HG03442 (cell line): ENCODE results near the gene RPL9.
"Not testable (repeated sequence)": the region's sequence is repeated elsewhere in the genome, so short reads cannot be mapped to it uniquely, and the experiment has no call there.

Source experiments
- ATAC-seq: cut with Tn5 transposase; IDR thresholded peaks from one replicate; pipeline ENCODE4 v1.9.1; 2021; ENCODE audit warnings: mild to moderate bottlenecking, moderate library complexity; ENCODE audit not compliant: unreplicated experiment

The RPL9 gene

DNA sequence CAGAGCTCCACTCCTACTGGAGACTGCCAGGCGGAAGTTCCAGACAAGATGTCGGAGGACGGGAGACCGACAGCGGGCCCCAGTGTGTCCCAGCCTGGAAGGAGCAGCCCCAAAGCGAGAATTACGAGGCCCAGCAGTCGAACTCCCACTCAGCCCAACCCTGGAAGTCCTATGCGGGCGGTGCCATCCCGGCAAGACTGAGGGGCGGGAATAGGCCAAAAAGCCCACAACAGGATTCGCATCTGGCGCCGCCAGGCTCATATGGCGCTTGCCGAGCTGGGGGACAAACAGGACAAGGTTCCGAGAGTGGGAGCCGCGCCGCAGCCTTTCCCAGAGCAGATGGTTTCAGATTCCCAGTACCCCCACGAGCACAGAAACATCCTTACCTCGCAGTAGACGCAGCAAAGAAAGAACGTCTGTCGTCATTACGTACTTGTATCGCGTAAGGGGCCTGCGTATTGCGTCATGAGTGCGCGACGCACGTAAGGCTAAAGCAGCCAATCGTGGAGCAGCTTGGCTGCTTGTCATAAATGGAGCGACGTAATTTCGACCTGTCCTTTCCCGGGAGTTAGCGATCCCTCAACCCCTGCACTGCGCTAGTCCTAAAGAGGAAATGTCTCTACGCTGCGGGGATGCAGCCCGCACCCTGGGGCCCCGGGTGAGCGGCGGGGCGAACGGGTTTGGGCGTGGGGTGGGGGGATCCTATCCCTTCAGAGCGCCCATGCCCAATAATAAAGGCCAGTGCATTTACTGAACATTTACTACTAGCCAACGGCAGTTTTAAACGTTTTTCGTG is at the start of gene RPL9, which contains the start of gene LIAS:
Gene RPL9, minus strand, starts transcription at position 418 of the 796 bp plus-strand sequence. CDS start 483 bp downstream, outside the sequence.
Gene LIAS, plus strand, starts transcription at position 552 of the 796 bp plus-strand sequence. Its CDS starts 62 bp downstream, at position 614.
- ATAC-seq: peak; percentile 86

GRCh38 chr4:39505581-39505980 is 46.9 kb upstream of the RPL9 start:
- ATAC-seq: no peak

- ATAC-seq: no peak
These were observed 45.8 kb upstream of the RPL9 start for GRCh38 chr4:39504538-39504937.

- ATAC-seq: not testable (repeated sequence)
These were observed 43.9 kb upstream of the RPL9 start for GRCh38 chr4:39502664-39503035.

DNA sequence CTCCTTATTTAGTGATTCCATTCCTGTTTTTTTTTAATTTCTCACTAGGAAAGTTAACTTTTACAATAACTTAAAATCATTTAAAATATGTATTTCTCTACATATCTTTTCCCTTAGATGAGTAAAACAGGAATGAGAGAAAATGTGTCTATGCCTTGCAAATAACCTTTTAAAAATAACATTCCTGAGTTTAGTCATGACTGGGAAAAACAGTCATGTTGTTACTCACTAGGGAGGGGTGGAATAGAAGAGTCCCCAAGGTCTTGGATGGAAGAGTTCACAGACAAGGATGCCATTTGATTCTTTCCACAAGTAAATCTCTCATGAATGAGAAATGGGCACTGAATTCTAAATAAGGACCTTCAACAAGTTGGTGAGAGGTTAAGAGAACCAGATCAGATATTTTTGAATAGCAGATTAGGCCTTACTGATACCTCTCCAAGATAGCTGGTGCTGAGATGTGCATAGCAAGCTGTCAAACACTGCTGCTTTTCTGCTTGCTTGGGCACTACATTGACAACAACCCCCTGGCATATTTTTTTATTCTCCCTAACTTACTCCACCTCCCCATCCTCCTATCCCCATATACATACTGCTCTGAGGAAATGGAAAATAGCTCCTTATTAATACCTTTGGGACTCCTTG is 43.4 kb upstream of the RPL9 start:
- no peak for ATAC-seq

GRCh38 chr4:39498727-39499020 is 40.0 kb upstream of the RPL9 start:
- ATAC-seq: no peak

GRCh38 chr4:39497909-39498726 is 39.4 kb upstream of the RPL9 start:
- no peak for ATAC-seq

DNA sequence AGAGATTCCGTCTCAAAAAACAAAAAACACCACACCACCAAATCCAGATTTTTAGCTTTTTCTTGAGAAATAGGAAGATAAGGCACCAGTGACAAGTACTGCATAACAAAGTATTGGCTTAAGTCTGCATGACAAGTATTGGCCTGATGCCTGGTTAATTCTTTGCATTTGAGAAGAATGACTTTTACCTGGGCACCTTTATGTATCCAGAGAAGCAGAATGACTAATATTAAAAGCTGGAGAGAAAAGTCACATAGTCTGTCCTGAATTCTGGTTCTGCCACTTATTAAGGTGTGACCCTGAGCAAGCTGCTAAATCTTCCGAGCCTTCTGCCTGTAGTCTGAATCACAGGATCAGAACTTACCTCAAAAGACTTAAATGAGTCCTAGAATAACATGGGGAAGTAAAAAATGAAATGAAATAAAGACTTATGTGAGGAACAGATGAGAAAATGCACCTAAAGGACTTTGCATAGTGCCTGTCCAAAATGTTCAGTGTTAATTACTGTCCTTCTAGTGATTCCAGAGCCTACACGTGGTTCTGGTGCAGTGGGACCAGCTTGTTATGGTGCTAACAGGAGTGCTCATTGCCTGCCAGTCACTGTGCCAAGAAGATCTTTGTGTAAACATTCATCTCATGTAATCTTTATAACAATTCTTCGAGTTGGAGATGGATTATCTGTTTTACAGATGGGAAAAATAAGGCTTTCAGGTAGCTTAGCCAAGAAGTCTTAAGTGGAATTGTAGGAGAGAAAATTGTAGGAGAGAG is 36.9 kb upstream of the RPL9 start:
- ATAC-seq: no peak

- ATAC-seq: no peak
These were observed 35.6 kb upstream of the RPL9 start for GRCh38 chr4:39494354-39494753.

DNA sequence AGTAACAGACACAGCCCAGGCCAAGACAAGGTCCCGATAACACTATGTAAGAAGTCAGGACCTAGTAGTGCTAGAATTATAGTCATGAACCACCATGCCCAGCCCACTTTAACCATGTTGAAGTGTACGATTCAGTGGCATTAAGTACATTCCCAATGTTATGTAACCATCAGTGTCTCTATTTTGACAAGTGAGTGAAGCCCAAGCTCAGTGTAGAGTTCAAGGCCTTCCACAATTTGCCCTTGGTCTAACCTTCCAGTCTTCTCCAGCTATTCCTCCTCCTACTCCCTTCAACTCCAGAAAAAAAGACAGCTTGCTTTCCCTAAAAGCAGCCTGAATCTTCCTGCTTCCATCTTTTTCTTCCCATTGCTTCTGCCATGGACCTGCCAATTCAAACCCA is 31.6 kb upstream of the RPL9 start:
- no peak for ATAC-seq

DNA sequence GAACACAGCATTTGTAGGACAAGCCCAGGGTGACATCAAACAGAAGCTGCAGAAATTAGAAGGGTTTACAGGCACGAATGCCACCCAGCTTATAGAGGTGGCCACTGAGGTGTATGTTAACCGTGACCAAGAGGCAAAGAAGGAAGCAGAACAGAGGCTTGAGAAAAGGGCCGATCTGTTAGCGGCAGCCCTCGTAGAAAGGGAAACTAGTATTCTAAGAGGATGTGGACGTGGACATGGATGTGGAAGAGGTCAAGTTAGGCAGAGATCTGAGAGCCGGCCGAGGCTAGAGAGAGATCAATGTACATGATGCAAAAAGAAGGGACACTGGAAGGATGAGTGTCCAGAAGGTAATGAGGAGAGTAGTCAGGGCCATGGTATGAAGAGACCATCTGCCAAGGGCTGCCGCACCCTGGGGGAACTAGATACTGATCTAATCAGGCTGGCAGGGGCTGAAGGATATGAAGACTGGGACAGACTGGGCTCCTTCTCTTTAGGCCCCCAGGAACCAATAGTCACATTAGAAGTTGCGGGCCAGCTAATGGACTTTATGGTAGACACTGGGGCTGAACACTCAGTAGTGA is 27.6 kb upstream of the RPL9 start:
- no peak for ATAC-seq

GRCh38 chr4:39484582-39485272 is 26.0 kb upstream of the RPL9 start:
- no peak for ATAC-seq

GRCh38 chr4:39480902-39481695 is 22.4 kb upstream of the RPL9 start:
- no peak for ATAC-seq

GRCh38 chr4:39480251-39480650 is 21.5 kb upstream of the RPL9 start:
- ATAC-seq: no peak

GRCh38 chr4:39476187-39476895 is 17.6 kb upstream of the RPL9 start:
- ATAC-seq: no peak

GRCh38 chr4:39472396-39472795 is 13.7 kb upstream of the RPL9 start:
- no peak for ATAC-seq

DNA sequence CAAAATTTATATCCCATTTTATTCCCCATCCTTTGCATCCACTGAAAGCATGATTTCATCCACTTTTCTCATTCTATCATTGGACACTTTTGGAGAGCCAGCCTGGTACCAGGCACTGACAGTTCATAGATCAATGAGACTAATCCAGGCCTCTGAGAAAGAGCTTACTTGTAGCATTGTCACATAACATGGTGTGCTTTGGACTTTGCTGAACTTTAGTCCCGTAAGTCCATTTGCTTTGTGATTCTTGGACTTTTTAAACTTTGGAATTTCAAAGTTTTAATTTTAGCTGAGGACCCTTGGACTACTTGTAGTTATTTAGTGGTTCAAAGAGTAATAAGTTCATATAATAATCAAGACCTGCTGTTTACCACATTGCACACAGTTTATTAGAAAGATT is 11.7 kb upstream of the RPL9 start:
- ATAC-seq: no peak

DNA sequence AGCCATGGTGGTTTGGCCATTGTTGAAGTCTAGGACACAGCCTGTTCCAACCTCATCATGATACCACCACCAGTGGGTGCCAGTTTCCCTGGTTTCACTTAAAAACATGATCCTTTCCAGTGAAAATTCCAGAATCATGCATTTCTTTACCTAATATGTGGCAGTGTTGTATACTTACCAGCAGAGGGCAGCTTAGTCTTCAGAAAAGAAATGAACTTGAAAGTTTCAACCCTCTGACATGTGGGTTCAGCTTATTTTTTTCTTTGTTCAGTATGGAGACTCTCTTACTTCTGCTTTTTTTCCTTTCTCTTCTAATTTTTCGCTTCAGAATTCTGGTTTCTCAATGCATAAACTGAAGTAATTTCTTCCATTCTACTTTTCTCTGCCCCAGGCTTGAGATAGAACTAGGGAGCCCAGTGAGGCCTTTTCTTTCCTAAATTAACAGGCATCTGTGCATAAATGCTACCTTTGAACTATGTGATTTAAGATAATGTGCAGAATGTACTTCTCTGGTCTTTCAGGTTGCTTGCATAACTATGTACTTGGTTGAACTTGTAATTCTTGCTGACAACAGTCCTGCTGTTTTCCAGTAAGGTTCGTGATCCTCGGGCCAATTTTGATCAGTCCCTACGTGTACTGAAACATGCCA is 10.8 kb upstream of the RPL9 start:
- ATAC-seq: peak; percentile 87
